Parathyroid adenoma (tissue), 2 donors: ENCODE results near the gene GRIN3A.

Source experiments
- H2AFZ ChIP-seq: fragments of 300-600 bp; sonication (generic); one replicate; pipeline ENCODE4 v1.7.0; 2017; ENCODE audit warnings: antibody characterized with exemption, mild to moderate bottlenecking
- H3K27ac ChIP-seq: fragments of 300-600 bp; sonication (generic); one replicate; pipeline ENCODE4 v1.7.0; 2017
- H3K27me3 ChIP-seq: fragments of 300-600 bp; sonication (generic); one replicate; pipeline ENCODE4 v1.7.0; 2017; ENCODE audit warnings: low read length; ENCODE audit not compliant: control insufficient read depth, insufficient read depth
- H3K36me3 ChIP-seq: fragments of 300-600 bp; sonication (generic); one replicate; pipeline ENCODE4 v1.7.0; 2017; ENCODE audit warnings: low read length; ENCODE audit not compliant: control insufficient read depth, insufficient read depth
- H3K4me1 ChIP-seq: fragments of 300-600 bp; sonication (generic); one replicate; pipeline ENCODE4 v1.7.0; 2017; ENCODE audit warnings: control low read depth
- H3K4me2 ChIP-seq: fragments of 300-600 bp; sonication (generic); one replicate; pipeline ENCODE4 v1.7.0; 2017; ENCODE audit warnings: low read length
- H3K4me3 ChIP-seq: fragments of 300-600 bp; sonication (generic); one replicate; pipeline ENCODE4 v1.7.0; 2017; ENCODE audit warnings: low read depth, low read length
- H3K79me2 ChIP-seq: fragments of 300-600 bp; sonication (generic); one replicate; pipeline ENCODE4 v1.7.0; 2017; ENCODE audit warnings: control low read depth
- H3K9ac ChIP-seq: fragments of 300-600 bp; sonication (generic); one replicate; pipeline ENCODE4 v1.7.0; 2017; ENCODE audit warnings: mild to moderate bottlenecking
- H3K9me3 ChIP-seq: fragments of 300-600 bp; sonication (generic); one replicate; pipeline ENCODE4 v1.7.0; 2017; ENCODE audit warnings: low read length; ENCODE audit not compliant: control insufficient read depth
- TF ChIP-seq, protein P1 (sequence below): fragments of 300-600 bp; sonication (generic); IDR thresholded peaks from one replicate; pipeline ENCODE4 v1.7.0; 2017; ENCODE audit warnings: antibody characterized with exemption, mild to moderate bottlenecking
- donor health status: primary hyperparathyroidism.

The GRIN3A gene

DNA sequence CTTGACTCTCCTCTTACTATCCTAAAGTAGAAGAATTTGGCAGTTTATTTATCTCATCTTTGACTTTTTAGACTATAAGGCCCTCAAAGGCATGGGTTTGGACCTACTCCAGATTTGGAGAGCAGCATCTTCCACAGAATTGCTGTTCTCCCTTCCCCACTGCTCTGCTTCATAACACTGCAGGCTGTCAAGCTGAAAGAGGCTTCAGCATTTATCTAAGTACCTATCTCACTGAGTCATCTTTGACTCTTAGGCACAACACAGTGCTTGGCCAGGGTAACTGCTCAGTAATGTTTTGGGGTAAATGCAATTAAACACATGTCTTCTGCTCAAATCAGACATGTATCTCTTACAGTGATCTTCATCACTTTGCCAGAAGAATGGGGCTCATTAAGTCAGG, 60.6 kb downstream of the GRIN3A start:
- no peaks in the 10 kb centered on the region for H3K4me1 ChIP-seq
- no peaks in the 10 kb centered on the region for H3K79me2 ChIP-seq
- H3K4me3 ChIP-seq: no peak overlapping the region
- no peak overlapping the region for H3K27ac ChIP-seq
- H3K4me2 ChIP-seq: no peak overlapping the region
- H3K9ac ChIP-seq: no peak overlapping the region
- TF ChIP-seq, protein P1, sequence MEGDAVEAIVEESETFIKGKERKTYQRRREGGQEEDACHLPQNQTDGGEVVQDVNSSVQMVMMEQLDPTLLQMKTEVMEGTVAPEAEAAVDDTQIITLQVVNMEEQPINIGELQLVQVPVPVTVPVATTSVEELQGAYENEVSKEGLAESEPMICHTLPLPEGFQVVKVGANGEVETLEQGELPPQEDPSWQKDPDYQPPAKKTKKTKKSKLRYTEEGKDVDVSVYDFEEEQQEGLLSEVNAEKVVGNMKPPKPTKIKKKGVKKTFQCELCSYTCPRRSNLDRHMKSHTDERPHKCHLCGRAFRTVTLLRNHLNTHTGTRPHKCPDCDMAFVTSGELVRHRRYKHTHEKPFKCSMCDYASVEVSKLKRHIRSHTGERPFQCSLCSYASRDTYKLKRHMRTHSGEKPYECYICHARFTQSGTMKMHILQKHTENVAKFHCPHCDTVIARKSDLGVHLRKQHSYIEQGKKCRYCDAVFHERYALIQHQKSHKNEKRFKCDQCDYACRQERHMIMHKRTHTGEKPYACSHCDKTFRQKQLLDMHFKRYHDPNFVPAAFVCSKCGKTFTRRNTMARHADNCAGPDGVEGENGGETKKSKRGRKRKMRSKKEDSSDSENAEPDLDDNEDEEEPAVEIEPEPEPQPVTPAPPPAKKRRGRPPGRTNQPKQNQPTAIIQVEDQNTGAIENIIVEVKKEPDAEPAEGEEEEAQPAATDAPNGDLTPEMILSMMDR: no peak
- H3K36me3 ChIP-seq: no peaks in the 10 kb centered on the region
- H3K9me3 ChIP-seq: no peaks in the 10 kb centered on the region
- no peaks in the 10 kb centered on the region for H3K27me3 ChIP-seq
- no peak overlapping the region for H2AFZ ChIP-seq

DNA sequence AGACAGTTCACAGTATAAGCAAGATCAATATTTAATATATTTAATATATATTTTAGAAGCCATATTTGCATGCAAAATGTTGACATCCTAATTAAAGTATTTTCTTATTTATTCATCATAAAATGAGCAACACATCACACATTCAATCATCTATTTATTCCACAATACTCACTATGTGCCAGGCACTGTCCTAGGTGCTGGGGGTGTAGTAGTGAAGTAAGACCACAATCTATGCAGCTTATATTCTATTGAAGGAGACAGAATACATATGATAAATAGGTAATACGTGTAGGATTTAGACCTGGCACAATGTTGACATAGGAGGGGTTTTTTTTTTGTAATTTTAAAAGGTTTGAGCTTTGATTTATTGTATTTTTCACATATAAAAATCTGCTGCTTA, 63.1 kb downstream of the GRIN3A start:
- Histone ChIP-seq H3K27ac (no peak overlapping the region), H2AFZ (no peak overlapping the region), H3K9me3 (no peaks in the 10 kb centered on the region), H3K27me3 (no peaks in the 10 kb centered on the region), H3K79me2 (no peaks in the 10 kb centered on the region), H3K4me2 (no peak overlapping the region), H3K4me3 (no peak overlapping the region), H3K4me1 (no peaks in the 10 kb centered on the region), H3K9ac (no peak overlapping the region), H3K36me3 (no peaks in the 10 kb centered on the region)
- TF ChIP-seq, protein P1: no peak

DNA sequence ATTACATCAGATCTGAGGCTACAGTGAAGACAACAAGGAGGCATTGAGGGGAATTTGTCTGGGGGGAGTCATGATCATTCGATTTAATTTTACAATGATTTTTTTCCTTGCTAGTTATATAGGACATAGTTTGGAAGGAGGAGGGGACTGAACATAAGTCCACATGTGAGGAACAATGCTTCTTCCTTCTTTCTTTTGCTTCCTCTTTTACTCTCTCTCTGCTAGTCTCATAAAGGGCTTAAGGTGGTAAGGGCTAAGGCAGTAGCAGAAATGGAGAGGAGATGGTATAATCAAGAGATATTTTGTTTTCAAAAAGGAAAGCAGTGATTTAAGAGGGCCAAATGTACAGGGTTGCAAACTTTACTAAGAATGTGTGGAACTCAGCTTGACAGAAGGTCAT, 64.3 kb downstream of the GRIN3A start:
- Histone ChIP-seq H3K79me2 (no peaks in the 10 kb centered on the region), H3K9ac (no peak overlapping the region), H3K4me3 (no peak overlapping the region), H3K9me3 (no peaks in the 10 kb centered on the region), H3K36me3 (no peaks in the 10 kb centered on the region), H3K4me2 (no peak overlapping the region), H3K4me1 (no peaks in the 10 kb centered on the region), H2AFZ (no peak overlapping the region), H3K27me3 (no peaks in the 10 kb centered on the region), H3K27ac (no peak overlapping the region)
- TF ChIP-seq, protein P1: no peak

DNA sequence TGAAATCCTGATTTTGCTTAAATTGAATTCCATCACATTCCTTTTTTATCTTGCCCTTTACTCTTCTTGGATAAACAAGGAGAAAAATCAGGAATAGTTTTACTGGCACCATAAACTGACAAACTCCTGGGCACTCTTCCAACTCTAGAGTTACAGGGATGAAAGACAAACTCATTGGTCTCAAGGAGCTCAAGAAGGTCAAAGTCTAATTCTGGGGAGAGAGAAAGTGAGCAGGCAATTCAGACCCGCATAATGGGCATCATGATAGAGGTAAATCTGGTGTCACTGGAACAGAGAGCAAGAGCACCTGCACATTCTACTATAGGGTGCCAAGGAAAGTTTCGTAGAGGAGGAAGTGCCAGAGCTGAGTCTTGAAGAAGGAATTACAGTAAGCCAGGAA, 64.8 kb downstream of the GRIN3A start:
- Histone ChIP-seq H3K36me3 (no peaks in the 10 kb centered on the region), H3K4me2 (no peak overlapping the region), H3K27me3 (no peaks in the 10 kb centered on the region), H3K9ac (no peak overlapping the region), H3K4me1 (no peaks in the 10 kb centered on the region), H3K27ac (no peak overlapping the region), H3K79me2 (no peaks in the 10 kb centered on the region), H2AFZ (no peak overlapping the region), H3K4me3 (no peak overlapping the region), H3K9me3 (no peaks in the 10 kb centered on the region)
- TF ChIP-seq, protein P1: no peak

DNA sequence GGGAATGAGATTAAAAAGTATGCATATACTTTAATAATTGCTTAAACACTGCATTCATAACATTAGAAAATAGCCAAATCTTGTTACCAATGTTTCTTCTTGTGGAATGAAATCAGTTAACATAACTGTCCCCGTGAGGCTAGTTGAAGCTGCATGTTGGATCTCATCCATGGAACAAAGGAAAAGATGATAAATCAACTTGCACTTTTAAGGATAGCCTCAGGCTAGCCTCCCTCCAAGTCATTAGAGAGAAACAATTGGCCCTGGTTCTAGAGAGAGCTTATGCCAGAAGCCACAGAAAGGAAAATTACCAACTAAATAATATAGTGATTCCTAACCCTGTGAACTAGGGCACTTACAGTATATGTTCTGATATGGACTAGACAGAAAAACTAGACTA, 66.9 kb downstream of the GRIN3A start:
- Histone ChIP-seq H3K9ac (no peak overlapping the region), H3K9me3 (no peaks in the 10 kb centered on the region), H3K4me3 (no peak overlapping the region), H3K27ac (no peak overlapping the region), H3K27me3 (no peaks in the 10 kb centered on the region), H3K4me2 (no peak overlapping the region), H3K36me3 (no peaks in the 10 kb centered on the region), H2AFZ (no peak overlapping the region), H3K79me2 (no peaks in the 10 kb centered on the region), H3K4me1 (no peaks in the 10 kb centered on the region)
- TF ChIP-seq, protein P1: no peak
